SIG-M5 treated with dmso at 0.1 percent for 504 hours (cell line): ENCODE measurements around the gene DCP2.
A peak's percentile ranks its signal among the peaks of the same experiment; 100 is the strongest.

Experiments used
- DNase-seq: peaks from one replicate; lab custom pipeline; 2025; ENCODE audit not compliant: unreplicated experiment; lab: John Stamatoyannopoulos, UW

Gene DCP2

DNA sequence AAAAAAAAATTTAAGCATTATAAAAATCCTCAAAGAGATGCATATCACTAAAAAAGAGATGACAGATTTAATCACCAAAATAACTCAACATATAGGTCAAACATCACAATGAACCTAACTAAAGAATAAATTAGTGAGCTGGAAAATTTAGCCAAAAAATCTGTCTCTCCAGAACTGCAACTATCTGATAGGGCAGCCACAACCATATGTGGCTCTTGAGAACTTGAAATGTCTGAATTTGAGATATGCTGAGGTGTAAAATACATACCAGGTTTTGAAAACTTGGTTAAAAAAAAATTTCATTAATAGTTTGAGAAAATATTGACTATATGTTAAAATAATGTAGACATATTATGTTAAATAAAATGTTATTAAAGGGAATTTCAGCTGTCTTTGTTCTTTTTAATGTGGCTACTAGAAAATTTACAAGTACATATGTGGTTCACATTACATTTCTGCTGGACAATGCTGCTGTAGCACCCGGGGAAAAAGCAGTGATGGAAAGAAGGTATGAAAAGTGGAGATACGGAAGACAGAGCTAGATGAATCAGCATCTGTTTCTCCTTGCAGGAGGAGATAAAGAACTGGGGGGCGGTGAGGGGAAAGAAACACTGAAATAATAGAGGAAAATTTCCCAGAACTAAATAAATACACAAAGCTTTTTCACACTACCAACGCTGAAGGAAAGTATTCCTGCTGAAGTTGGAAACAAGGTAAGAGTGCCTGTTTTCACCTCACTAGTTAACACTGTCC is 66.1 kb downstream of the DCP2 start:
- DNase-seq: no peak

DNA sequence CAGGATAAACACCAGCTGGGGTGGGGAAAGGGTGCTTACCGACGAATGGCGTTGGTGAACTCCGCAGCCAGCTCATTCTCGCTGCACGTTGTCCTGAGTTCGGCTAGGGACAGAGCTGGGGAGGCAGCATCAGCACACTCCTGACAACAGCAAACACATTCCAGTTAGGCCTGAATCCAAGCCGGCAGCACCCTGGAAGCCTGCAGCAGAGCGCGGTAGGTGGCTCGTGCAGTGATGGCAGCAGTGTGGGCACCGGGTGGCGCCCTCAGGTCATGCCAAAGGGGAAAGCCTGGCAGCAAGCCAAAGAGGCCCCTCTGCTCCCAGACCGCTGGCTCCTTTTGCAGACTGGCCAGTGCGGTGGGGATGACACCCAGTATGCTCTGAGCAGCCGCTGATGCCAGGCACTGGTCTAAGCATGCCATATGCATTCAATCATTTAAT is 66.9 kb downstream of the DCP2 start:
- DNase-seq: no peak

DNA sequence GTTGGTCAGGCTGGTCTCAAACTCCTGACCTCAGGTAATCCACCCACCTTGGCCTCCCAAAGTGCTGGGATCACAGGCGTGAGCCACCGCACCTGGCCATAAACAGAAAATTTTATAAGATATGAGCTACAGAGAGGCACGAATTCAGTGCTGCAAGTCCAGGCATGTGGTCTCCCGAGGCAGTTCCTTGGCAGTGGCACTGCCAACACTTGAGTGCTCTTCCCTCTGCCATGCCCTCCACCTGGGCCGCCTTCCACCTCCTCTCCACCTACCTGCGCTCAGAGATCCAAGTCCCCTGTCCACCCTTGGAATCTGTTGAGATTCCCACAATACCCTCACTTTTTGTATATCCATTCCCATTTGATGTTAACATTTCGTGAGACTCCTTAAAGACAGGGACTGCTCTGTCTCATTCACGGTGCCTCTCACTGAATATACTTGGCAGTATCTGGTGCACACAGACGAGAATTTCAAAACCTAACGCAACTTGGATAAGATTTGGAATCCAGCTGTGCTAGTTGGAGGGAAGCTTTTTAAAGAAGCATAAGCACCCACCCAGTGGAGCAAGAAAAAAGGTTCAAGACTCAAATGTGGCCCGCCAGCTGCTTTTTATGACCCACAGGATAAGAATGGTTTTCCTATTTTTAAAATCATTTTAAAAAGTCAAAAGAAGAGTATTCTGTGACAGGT is 68.3 kb downstream of the DCP2 start:
- DNase-seq: no peak

DNA sequence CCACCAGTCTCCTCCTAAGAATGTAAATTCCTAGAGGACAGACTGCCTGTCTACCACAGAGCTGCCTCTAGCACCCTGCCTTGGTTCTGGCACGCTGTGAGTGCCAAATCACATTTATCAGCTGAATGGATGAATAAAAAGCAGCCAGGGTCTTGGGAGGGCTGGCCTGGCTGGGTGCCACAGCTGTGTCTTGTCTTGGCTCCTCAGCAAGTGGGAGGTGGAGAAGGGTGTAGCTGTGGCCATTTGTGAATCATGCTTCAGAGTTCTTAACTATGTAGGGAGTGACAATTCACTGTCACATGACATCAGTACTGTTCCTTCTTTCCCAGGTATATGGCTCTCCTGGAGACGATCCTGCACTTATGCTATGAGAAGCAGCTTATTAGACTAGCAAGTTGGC is 70.6 kb downstream of the DCP2 start:
- no peak for DNase-seq

DNA sequence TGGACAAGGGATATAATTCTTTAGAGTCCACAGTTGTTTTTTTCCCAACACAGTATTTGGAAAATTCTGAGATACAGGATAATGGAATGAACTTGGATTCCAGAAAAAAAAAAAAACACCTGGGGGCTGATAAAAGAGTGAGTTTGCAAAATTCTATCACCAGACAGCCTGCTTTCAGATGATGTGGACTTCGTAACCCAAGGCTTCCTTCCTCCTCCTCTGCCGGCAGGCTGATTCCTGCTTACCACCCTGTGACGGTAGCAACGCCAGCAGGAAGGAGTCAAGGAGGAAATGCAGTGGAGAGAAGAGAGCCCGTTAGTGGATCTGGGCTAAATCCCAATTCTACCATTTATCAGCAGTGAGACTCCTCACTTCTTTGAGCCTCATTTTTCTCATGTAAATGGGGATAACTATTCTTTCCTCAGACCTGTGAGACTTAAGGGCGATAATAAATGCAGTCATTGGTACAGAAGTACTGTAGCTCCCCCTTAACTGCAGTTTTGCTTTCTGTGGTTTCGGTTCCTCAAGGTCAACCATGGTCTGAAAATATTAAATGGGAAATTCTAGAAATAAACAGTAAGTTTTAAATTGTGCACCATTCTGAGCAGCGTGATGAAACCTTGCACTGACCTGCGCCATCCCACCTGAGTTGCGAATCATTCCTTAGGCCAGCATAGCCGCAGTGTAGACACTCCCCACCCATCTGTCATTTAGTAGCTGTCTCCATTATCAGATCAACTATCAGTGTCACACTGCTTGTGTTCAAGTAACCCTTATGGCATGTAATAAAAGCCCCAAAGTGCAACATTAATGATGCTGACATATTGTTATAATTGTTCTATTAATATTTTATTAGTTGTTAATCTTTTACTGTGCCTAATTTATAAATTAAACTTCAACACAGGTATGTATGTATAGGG is 71.4 kb downstream of the DCP2 start:
- DNase-seq: peak; percentile 84

DNA sequence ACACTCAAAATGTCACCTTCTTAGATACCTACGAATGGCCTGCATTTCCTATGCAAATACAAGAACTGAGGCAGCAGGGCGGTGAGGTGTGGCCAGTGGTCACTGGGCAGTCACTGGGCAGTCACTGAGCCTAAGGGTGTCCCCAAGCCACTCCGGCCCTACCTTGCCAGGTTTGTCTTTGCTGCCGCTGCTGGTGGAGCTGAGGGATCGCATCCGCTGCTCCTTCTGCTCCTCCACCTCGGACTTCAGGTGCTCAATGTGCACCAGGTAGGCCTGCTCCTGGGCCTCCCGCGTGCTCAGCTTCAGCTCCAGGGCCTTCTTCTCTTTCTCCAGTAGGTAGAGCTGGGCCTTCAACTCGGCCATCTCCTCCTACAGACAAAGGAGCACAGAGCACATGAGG is 72.3 kb downstream of the DCP2 start:
- no peak for DNase-seq

DNA sequence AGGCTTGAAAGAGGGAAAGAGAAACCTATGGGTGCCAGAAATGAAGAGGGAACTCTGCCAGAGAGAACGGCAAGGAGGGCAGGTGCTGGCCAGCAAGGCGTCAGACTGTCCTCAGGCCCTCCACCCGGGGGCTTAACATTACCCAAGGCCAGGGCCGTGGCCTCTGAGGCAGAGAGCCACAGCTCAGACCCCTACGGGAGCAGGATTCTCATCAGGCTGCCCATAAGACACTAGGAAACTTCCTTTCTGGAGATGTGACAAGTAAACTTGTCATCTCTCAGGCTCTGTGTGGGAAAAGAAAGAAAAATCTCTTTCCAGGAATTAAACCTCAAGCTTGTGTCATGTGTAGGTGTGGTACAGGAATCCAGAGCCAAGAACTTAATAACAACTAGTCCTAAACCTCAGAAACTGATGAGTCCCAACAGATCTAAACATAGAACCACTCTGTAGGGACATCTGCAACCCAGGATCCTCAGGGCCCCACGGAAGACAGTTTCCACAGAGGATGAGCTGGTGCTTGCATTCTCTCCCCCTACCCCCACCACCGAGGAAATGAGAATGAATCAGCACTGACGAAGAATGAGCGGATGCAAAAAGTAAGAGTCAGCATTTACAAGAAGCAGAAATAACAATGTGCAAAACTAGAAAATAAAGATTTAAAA is 74.3 kb downstream of the DCP2 start:
- DNase-seq: no peak

DNA sequence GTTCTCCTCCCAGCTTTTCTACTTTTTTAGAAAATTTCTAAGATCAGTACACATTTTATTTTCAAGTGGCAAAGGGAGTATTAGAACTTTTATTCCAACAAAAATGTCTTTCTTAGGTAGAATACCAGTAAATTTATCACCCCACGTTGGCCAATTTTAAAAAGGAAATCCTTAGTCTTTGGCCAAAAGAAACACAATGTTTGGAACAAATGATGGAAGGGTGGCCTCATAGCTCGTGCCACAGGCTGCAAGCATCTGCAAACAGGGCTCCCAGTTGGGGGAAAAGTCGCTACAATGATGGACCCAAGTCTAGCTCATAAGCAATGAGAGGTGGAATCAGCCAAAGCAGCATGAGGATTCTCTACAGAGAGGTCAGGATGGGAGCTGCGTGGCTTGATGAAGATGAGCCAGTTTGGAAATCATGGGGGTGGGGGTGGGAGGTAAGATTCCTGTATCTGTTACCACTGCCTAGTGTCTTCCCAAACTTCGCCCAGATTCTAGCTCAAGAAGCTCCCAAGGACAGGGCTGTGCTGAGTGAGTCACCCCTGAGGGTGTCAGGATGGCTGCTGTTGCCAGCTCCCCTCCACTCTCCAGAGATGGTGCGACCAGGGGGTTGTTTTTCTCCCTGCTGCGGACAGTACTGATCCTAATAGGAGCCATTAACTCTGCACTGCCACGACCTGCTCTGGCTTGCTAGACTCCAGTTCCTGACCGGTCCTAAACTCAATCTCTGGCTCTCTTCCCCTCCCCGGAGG is 75.6 kb downstream of the DCP2 start:
- DNase-seq: no peak

DNA sequence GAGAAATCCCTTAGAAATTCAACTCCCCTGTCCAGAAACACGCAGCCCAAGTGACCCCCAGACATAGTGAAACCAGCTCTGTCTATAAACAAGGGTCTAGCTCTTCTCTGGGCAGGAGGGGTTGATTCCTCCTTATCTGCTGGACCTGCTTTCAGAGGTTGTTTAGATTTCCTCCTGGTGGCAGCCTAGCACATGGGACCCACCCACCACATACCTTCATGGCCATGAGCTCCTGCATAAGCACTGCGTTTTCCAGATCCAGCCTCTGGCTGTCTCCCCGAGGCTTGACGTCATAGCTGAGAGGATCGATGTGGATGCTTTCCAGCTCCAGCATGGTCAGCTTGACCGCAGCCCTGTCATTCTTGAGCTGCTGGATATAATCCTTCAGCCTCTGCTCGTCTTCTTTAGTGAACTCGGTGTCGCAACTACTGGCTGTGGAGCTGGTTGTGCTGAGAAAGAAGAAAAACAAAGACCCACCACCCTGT is 77.0 kb downstream of the DCP2 start:
- no peak for DNase-seq

DNA sequence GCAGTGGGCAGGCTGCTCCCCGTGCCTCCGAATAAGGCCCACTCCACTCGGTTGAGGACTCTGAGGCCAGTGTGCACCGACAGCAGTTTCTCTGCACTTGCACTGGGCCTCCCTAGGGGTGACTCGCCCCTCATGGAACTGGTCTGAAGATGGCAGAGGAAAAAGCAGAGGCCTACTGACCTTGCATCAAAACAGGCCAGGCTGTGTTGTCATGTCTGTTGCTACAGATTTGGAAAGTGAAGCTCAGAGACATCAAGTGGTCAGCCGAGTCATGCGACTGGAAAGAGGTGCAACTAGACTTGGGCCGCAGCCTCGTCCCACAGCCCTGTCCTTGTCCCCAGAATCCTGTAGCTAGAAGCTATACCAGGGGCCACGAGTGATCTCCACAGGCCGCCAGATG is 78.3 kb downstream of the DCP2 start:
- no peak for DNase-seq

DNA sequence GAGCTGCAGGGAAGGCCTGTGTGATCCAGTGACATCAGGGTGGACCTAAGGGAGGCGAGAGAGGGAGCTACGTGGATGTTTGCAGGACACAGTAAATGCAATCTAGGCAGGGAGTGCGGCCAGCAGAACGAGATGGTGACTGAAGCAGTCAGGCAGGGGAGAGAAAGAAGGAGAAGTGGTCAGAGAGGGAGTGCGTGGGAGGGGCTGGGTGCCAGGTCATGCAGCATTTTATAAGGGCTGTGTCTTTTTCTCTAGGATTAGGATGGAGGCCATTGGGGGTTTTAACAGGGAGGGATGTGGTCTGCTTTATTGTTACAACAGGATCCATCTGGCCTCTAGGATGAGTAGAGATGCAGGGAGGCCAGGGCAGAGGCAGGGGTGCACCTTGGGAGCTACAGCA is 80.4 kb downstream of the DCP2 start:
- peak; percentile 40 for DNase-seq

DNA sequence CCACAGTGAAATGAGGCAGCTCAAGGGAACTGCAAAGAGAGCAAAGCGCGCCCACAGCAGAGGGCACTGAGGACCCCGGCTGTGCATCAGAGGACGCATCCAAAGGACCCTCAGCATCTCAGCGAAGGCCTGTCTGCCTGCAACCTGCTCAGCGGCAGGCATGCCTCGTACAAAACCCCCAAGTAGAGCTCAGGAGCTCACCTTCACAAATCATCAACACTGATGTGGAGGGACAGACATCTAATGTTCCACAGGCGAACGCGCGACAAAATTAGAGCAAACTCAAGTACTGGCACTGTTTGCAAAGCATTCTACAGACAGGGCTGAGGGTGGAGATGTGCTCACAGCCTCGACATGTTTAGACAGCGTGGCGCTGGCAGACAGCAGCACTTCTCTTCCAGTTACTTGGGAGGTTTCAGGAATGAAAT is 81.0 kb downstream of the DCP2 start:
- no peak for DNase-seq

DNA sequence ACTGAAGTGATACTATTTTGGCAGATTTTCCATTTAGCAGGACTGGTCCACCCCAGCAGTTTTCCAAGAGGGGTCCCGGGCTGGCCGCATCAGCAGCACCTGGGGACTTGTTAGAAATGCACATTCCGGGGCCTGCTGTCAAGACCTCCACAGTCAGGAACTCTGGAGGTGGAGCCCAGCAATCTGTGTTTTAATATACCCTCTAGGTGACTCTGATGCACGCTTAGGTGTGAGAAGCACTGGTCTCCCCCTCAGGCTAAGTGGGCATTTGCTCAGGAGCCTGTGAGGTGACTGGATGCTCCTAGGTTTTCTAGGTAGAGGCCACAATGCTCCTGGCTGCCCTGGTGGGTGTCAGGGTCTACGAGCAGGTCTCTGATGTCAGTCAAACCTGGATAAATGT is 81.7 kb downstream of the DCP2 start:
- no peak for DNase-seq

DNA sequence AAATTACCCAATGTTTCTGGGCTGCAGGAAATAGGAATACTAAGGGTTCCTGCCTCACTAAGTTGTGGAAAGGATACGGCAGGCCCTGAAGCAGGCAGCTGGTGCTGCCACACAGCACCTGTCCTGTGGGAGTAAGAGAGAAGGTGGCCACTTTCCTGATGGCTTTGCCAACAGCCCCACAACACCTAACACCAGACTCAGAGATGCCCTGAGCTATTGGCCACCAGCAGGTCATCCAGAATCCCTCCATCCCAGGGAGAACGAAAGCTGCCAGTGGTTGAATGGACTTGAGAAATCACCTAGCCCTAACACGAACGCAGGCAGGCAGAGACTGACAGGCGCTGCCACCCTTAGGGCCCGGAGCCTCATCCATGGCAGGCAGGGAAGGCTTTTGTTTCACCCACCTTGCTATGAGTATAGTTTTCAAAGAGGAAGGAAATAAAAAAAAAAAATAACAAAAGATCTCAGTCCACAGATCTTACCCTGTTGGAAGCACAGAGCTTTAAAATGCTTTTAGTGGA is 82.2 kb downstream of the DCP2 start:
- no peak for DNase-seq

DNA sequence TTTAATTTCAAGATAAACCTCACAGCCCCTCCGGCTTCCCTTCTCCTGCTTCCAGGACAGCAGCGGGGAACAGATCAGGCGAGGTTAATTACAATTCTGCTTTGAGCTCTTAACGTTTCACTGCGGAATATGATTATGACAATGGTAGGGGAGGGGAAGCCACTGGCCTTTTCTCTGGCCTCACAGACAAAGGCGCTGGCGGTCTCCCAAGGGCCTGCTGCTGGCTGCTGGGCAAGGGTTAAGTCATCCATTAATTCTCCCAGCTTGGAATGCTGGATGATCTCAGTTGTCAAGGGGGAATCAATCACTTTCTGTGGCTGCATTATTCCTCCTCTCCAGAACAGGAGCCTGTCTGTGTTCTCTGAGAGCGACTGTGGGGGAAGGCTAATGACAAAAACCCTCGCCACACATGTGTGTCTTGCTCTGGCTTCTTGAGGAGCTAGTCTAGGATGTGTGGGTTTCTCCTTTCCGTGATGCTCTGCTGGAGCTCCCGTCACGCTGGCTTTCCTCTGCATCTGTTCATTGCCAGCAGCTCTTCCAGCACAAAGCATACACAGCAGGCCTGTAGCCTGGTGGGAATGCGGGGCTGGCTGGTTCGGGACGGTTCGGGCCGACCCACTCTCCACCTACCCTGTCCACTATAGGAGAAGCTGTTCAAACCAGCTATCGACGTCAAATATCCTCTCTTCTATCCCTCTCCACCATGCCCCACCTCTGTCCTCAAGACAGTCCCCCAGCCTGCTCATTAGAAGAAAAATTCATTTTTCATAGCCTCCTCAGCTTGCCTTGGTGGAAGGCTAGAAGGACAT is 82.8 kb downstream of the DCP2 start:
- DNase-seq: no peak

DNA sequence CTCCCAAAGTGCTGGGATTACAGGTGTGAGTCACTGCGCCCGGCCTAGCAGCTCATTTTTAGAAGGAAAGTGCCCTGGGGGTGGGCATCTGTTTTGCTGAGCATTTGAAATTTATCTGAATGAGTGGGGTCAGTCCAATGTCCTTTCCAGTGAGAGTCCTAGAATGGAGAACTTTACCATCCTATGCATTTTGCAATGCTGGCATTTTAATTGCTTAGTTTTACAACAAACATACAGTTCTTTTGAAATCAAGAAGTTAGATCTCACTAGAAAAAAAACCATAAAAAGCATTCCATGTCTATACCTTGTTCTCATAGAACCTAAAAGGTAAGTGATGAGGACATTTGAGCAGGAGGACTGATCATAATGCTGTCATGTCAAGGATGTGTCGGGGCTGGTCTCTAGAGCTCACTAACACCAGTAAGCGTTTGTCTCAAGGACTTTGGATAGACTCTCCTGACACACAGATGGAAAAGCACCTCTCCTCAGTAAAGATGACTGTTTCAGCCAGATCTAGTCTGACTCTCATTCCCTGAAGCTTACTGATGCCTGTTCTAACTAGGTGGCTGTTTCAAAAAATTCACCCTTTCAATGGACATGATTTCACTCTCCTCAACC is 83.9 kb downstream of the DCP2 start:
- no peak for DNase-seq

DNA sequence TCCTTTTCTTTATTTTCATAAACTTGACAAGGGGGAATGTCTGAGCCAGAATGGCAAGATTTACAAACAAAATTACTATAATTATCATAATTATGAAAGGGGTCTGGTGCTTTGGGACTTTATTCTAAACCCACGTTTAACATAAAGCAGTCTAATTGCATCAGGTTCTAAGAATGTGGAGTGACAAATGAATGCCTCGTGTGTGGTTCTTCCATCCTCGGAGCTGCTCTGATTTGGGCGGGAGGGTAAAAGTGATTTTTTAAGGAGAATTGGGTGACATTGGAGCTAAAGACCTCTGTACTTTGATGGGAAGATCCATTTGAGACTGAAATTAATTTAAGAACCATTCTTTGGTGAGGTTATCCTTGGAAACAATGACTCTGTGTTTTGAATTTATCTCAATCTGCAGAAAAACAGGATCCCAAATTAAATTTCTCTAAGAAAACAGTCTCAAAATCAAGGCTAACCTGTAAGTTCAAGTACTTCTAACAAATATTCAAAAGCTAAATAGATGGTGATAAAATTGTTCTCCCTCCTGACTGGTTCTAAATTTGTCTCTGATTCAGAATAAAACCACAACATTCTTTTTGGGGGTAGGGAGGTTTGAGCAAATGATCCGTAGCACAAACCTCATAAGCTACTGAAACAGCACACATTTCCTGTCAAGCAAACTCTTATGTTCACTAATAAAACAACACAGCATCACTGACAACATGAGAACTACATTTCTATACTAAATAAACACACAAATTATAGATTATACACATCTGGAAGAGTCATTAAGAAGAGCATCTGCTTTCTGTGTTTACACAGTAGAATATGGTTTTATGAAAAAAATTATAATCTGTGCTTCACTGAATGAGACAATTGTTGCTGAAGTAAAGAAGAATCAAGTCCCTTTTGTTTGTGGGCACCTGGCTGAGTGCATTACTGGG is 85.5 kb downstream of the DCP2 start:
- no peak for DNase-seq
